ENCODE data around the gene SULT1C3. TPM values are rescaled to one million over a fixed set of nuclear protein-coding genes. Genes with fewer than 3 reads are reported as not detected.

SULT1C3 gene
- total and polyA plus RNA-seq, 2 experiments from 2014 or later, result not detected

DNA sequence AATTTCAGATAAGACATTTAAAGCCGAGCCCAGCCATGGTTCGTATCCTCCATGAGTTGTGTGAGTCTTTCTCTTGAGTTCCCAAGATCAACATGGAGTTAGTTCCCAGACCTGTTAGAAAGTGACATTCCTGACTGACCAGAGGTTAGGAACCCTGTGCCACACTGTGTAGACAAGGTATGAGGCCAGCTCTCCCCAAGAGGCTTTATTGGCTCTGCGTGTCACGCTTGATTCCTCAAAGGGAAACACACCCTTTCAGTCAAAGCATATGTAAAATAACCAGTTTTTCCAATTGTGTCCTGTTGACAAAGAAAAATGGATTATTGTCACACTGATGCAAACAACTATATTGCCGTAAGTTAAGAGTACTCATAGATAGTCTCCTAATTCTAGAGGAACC, 1.2 kb downstream of the SULT1C3 start:
- Histone ChIP-seq H3K27me3 (no peaks in the 10 kb centered on the region), H3K27ac (no peak overlapping the region), H3K4me1 (ENCODE audit: low read depth) (no peaks in the 10 kb centered on the region), H3K9me3 (ENCODE audit: low read depth) (no peaks in the 10 kb centered on the region), H3K4me3 (no peak overlapping the region), H3K36me3 (no peaks in the 10 kb centered on the region)
- TF ChIP-seq, protein P1, sequence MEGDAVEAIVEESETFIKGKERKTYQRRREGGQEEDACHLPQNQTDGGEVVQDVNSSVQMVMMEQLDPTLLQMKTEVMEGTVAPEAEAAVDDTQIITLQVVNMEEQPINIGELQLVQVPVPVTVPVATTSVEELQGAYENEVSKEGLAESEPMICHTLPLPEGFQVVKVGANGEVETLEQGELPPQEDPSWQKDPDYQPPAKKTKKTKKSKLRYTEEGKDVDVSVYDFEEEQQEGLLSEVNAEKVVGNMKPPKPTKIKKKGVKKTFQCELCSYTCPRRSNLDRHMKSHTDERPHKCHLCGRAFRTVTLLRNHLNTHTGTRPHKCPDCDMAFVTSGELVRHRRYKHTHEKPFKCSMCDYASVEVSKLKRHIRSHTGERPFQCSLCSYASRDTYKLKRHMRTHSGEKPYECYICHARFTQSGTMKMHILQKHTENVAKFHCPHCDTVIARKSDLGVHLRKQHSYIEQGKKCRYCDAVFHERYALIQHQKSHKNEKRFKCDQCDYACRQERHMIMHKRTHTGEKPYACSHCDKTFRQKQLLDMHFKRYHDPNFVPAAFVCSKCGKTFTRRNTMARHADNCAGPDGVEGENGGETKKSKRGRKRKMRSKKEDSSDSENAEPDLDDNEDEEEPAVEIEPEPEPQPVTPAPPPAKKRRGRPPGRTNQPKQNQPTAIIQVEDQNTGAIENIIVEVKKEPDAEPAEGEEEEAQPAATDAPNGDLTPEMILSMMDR (IDR thresholded peaks at IDR 0.05; ENCODE audit: low read depth, low read length), result no peak
- no peak for DNase-seq (ENCODE audit: low read depth in 1 of 2, low spot score in 1 of 2)

GRCh38 chr2:108243566-108243965, 3.8 kb downstream of the SULT1C3 start:
- Histone ChIP-seq H3K4me1 (ENCODE audit: low read depth) (no peaks in the 10 kb centered on the region), H3K4me3 (no peak overlapping the region), H3K9me3 (ENCODE audit: low read depth) (no peaks in the 10 kb centered on the region), H3K36me3 (no peaks in the 10 kb centered on the region), H3K27ac (no peak overlapping the region), H3K27me3 (no peaks in the 10 kb centered on the region)
- DNase-seq (ENCODE audit: low read depth in 1 of 2, low spot score in 1 of 2), result peak in 1 of 2 donors; percentile 34
- TF ChIP-seq, protein P1 (IDR thresholded peaks at IDR 0.05; ENCODE audit: low read depth, low read length), result no peak

GRCh38 chr2:108244667-108245414, 5.1 kb downstream of the SULT1C3 start:
- Histone ChIP-seq H3K27ac (no peak overlapping the region), H3K9me3 (ENCODE audit: low read depth) (no peaks in the 10 kb centered on the region), H3K36me3 (no peaks in the 10 kb centered on the region), H3K4me3 (no peak overlapping the region), H3K4me1 (ENCODE audit: low read depth) (no peaks in the 10 kb centered on the region), H3K27me3 (no peaks in the 10 kb centered on the region)
- TF ChIP-seq, protein P1 (IDR thresholded peaks at IDR 0.05; ENCODE audit: low read depth, low read length), result no peak
- DNase-seq (ENCODE audit: low read depth in 1 of 2, low spot score in 1 of 2), result no peak

- H3K9me3 ChIP-seq (ENCODE audit: low read depth), result no peaks in the 10 kb centered on the region
- H3K4me3 ChIP-seq, result no peak overlapping the region
- TF ChIP-seq, protein P1 (IDR thresholded peaks at IDR 0.05; ENCODE audit: low read depth, low read length), result no peak
- H3K27me3 ChIP-seq, result no peaks in the 10 kb centered on the region
- no peaks in the 10 kb centered on the region for H3K4me1 ChIP-seq (ENCODE audit: low read depth)
- no peak overlapping the region for H3K27ac ChIP-seq
- DNase-seq (ENCODE audit: low read depth in 1 of 2, low spot score in 1 of 2), result peak in 1 of 2 donors; percentile 15
- no peaks in the 10 kb centered on the region for H3K36me3 ChIP-seq
Observed at GRCh38 chr2:108253106-108253505, 13.3 kb downstream of the SULT1C3 start.

GRCh38 chr2:108257757-108258331, 18.1 kb downstream of the SULT1C3 start:
- H3K36me3 ChIP-seq, result no peaks in the 10 kb centered on the region
- no peak overlapping the region for H3K27ac ChIP-seq
- H3K9me3 ChIP-seq (ENCODE audit: low read depth), result no peaks in the 10 kb centered on the region
- no peak for DNase-seq (ENCODE audit: low read depth in 1 of 2, low spot score in 1 of 2)
- TF ChIP-seq, protein P1 (IDR thresholded peaks at IDR 0.05; ENCODE audit: low read depth, low read length), result no peak
- H3K4me1 ChIP-seq (ENCODE audit: low read depth), result no peaks in the 10 kb centered on the region
- no peaks in the 10 kb centered on the region for H3K27me3 ChIP-seq
- no peak overlapping the region for H3K4me3 ChIP-seq
